WTC11 (cell line): ENCODE results near the gene CMTR1.

ENCODE experiments used
- CREB1 ChIP-seq: sonication (generic); formaldehyde crosslinking; IDR thresholded peaks from 2 replicates; pipeline ENCODE4 v1.8.0; 2023; ENCODE audit warnings: mild to moderate bottlenecking, missing genetic modification reagents
- MYBL2 ChIP-seq: sonication (generic); formaldehyde crosslinking; IDR thresholded peaks from 2 replicates; pipeline ENCODE4 v1.8.1; 2023; ENCODE audit warnings: mild to moderate bottlenecking, moderate library complexity, missing genetic modification reagents
- SP1 ChIP-seq: sonication (generic); formaldehyde crosslinking; conservative IDR thresholded peaks from 2 replicates; pipeline ENCODE4 v1.8.1; 2022; ENCODE audit warnings: missing genetic modification reagents
- TF ChIP-seq, protein P1 (sequence below): fragments of 200-600 bp; IDR thresholded peaks from 2 replicates; pipeline ENCODE4 v1.8.0; 2022; ENCODE audit warnings: antibody characterized with exemption
- TF ChIP-seq, protein P2 (sequence below): sonication (generic); formaldehyde crosslinking; IDR thresholded peaks from 2 replicates; pipeline ENCODE4 v1.8.0; 2022; ENCODE audit warnings: mild to moderate bottlenecking, missing genetic modification reagents
- TF ChIP-seq, protein P3 (sequence below): sonication (generic); formaldehyde crosslinking; IDR thresholded peaks from 2 replicates; pipeline ENCODE4 v1.8.0; 2022; ENCODE audit warnings: mild to moderate bottlenecking, missing genetic modification reagents
- TF ChIP-seq, protein P4 (sequence below): sonication (generic); formaldehyde crosslinking; IDR thresholded peaks from 2 replicates; pipeline ENCODE4 v1.8.1; 2023; ENCODE audit warnings: mild to moderate bottlenecking, moderate library complexity, missing genetic modification reagents

DNA sequence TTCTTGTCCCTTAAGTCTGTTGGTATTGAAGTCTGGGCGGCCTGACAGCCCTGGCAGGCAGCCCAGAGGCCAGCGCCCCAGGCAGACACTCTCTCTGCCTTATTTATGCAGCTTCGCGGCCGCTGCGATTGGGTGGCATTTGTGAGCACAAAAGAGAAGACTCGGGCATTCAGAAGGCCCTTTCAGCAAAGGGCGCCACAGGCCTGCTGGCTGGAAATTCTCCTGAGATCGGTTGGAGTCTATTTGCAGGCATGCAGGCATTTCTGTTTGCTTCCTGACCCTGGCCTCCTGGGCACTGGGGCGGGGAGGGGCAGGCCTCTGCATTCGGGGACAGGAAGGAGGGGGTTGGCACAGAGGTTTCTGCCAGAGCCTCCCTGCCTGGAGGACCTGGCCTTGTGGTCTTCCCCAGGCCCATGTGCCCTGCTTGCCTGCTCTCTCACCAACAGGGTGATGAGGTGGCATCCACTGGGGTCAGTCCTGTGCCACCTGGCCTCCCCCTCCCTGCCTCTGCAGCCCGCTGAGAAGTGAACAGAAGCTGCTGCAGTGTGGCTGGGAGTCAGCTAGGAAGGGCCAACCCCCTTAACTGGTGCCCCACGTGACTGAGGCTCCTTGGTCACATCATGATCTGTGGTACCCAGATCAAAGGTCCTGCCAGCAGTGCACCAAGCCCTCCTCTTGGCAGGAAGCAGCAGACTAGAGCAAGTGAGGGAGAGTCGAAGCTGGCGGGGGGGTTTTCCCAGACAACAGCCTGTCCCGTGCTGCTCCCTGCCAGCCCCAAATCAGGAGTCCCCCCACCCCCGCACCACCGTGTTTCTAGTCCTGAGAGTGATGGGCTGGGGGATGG, 83.3 kb downstream of the CMTR1 start:
- TF ChIP-seq, protein P1, sequence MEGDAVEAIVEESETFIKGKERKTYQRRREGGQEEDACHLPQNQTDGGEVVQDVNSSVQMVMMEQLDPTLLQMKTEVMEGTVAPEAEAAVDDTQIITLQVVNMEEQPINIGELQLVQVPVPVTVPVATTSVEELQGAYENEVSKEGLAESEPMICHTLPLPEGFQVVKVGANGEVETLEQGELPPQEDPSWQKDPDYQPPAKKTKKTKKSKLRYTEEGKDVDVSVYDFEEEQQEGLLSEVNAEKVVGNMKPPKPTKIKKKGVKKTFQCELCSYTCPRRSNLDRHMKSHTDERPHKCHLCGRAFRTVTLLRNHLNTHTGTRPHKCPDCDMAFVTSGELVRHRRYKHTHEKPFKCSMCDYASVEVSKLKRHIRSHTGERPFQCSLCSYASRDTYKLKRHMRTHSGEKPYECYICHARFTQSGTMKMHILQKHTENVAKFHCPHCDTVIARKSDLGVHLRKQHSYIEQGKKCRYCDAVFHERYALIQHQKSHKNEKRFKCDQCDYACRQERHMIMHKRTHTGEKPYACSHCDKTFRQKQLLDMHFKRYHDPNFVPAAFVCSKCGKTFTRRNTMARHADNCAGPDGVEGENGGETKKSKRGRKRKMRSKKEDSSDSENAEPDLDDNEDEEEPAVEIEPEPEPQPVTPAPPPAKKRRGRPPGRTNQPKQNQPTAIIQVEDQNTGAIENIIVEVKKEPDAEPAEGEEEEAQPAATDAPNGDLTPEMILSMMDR: no peak
- TF ChIP-seq, protein P2, sequence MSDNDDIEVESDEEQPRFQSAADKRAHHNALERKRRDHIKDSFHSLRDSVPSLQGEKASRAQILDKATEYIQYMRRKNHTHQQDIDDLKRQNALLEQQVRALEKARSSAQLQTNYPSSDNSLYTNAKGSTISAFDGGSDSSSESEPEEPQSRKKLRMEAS (CRISPR knock-in tag): no peak
- no peak for TF ChIP-seq SP1 (CRISPR knock-in tag)
- no peak for TF ChIP-seq MYBL2 (CRISPR knock-in tag)
- TF ChIP-seq, protein P3, sequence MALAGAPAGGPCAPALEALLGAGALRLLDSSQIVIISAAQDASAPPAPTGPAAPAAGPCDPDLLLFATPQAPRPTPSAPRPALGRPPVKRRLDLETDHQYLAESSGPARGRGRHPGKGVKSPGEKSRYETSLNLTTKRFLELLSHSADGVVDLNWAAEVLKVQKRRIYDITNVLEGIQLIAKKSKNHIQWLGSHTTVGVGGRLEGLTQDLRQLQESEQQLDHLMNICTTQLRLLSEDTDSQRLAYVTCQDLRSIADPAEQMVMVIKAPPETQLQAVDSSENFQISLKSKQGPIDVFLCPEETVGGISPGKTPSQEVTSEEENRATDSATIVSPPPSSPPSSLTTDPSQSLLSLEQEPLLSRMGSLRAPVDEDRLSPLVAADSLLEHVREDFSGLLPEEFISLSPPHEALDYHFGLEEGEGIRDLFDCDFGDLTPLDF: no peak
- TF ChIP-seq CREB1 (CRISPR knock-in tag): no peak
- TF ChIP-seq, protein P4, sequence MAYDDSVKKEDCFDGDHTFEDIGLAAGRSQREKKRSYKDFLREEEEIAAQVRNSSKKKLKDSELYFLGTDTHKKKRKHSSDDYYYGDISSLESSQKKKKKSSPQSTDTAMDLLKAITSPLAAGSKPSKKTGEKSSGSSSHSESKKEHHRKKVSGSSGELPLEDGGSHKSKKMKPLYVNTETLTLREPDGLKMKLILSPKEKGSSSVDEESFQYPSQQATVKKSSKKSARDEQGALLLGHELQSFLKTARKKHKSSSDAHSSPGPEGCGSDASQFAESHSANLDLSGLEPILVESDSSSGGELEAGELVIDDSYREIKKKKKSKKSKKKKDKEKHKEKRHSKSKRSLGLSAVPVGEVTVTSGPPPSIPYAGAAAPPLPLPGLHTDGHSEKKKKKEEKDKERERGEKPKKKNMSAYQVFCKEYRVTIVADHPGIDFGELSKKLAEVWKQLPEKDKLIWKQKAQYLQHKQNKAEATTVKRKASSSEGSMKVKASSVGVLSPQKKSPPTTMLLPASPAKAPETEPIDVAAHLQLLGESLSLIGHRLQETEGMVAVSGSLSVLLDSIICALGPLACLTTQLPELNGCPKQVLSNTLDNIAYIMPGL: no peak
